GM12874 (cell line): ENCODE results near the gene FHL3.

Source experiments
- TF ChIP-seq, protein P1 (sequence below): IDR thresholded peaks from 2 replicates; pipeline ENCODE4 v1.5.1; 2011; ENCODE audit warnings: low read depth, mild to moderate bottlenecking, control low read depth, low read length, moderate library complexity; ENCODE audit not compliant: insufficient read depth

FHL3 gene

DNA sequence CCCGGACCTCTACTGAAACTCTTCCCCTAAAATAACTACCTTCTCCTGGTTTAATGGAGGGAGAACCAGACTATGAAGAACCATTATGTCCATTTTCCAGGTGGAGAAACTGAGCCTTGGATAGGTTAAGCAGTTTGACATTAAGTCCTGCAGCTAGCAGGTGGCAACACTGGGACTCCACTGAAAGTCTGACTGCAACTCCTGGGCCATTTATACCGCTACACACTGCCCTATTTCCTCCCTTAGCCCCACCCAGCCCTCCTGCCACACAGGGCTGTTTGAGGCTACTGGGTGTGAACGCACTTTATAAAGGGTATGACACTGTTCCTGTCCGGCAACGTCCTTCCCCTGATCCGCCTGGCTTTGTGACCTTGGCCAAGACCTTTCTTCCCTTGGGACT, 58.0 kb downstream of the FHL3 start:
- TF ChIP-seq, protein P1, sequence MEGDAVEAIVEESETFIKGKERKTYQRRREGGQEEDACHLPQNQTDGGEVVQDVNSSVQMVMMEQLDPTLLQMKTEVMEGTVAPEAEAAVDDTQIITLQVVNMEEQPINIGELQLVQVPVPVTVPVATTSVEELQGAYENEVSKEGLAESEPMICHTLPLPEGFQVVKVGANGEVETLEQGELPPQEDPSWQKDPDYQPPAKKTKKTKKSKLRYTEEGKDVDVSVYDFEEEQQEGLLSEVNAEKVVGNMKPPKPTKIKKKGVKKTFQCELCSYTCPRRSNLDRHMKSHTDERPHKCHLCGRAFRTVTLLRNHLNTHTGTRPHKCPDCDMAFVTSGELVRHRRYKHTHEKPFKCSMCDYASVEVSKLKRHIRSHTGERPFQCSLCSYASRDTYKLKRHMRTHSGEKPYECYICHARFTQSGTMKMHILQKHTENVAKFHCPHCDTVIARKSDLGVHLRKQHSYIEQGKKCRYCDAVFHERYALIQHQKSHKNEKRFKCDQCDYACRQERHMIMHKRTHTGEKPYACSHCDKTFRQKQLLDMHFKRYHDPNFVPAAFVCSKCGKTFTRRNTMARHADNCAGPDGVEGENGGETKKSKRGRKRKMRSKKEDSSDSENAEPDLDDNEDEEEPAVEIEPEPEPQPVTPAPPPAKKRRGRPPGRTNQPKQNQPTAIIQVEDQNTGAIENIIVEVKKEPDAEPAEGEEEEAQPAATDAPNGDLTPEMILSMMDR = no peak
